Testis (tissue), 3 donors: ENCODE data around the gene DDX18. TPM values are rescaled to one million over a fixed set of nuclear protein-coding genes. Genes with fewer than 3 reads are reported as not detected.

ENCODE experiments used
- DNase-seq: peaks from one replicate; pipeline ENCODE4 v3.0.0-alpha.2; 2019
- H3K27ac ChIP-seq, 2 donors: fragments of 200-600 bp; sonication (generic); one replicate each; pipeline ENCODE4 v1.5.1; 2019
- H3K27me3 ChIP-seq: fragments of 200-600 bp; sonication (generic); one replicate; pipeline ENCODE4 v1.5.1; 2019
- H3K36me3 ChIP-seq: fragments of 200-600 bp; sonication (generic); one replicate; pipeline ENCODE4 v1.5.1; 2017; ENCODE audit warnings: low read depth; ENCODE audit errors: missing control alignments
- H3K4me1 ChIP-seq: fragments of 200-600 bp; sonication (generic); one replicate; pipeline ENCODE4 v1.5.1; 2019
- H3K4me3 ChIP-seq, 2 donors: fragments of 200-600 bp; sonication (generic); one replicate each; pipeline ENCODE4 v1.5.1; 2017 to 2019
- H3K9me3 ChIP-seq: fragments of 200-600 bp; sonication (generic); one replicate; pipeline ENCODE4 v1.5.1; 2017
- CTCF ChIP-seq, 3 experiments: fragments of 450-650 bp in 2 of 3; fragments of 200-600 bp in 1 of 3; sonication (generic) in 1 of 3; IDR thresholded peaks; one replicate each; pipeline ENCODE4 v1.5.1; 2016 to 2019; ENCODE audit warnings: antibody characterized with exemption in 3 of 3, mild to moderate bottlenecking in 2 of 3, moderate library complexity in 1 of 3
- POLR2A ChIP-seq: fragments of 450-650 bp; IDR thresholded peaks from one replicate; pipeline ENCODE4 v1.6.1; 2017; ENCODE audit warnings: antibody characterized with exemption, mild to moderate bottlenecking, moderate library complexity
- WGBS, 2 donors: methylation state at CpG; one replicate each; pipeline ENCODE4 v1.1.5; 2018; 5-methylcytosine and 5-hydroxymethylcytosine counted together
- intact Hi-C: fragments of 100-400 bp; cut with DNase I; formaldehyde crosslinking; loops from one replicate; pipeline ENCODE4 v1.15.1; 2023; ENCODE audit warnings: low total_unique reads
- polyA plus RNA-seq: library from polyadenylated mRNA; stranded (reverse); fragments of 350-450 nt; fragmentation: Illumina TruSeq; extraction: RNeasy Lipid Tissue Mini Kit (QIAGEN cat#74804); gene quantifications from one replicate; pipeline ENCODE4 v1.2.3, GENCODE V29; 2014; ENCODE audit warnings: low read depth, low replicate concordance; ENCODE audit not compliant: insufficient read depth
- total RNA-seq, 2 donors: library from RNA; depleted of rRNA; stranded (reverse); fragments of >200 nt; gene quantifications; one replicate each; pipeline ENCODE4 v1.2.3, GENCODE V29; 2016

DDX18 gene
- total and polyA plus RNA-seq, 3 donors from 2014 or later = 31.1 to 62.4 (median 50.3) TPM

GRCh38 chr2:117832332-117832731, 17.8 kb downstream of the DDX18 start:
- TF ChIP-seq POLR2A (no peak), CTCF (IDR thresholded peaks at IDR 0.05) (no peak)
- H3K4me3 ChIP-seq = no peak overlapping the region
- H3K9me3 ChIP-seq = no peaks in the 10 kb centered on the region
- WGBS, 2 donors = 77 to 82% methylated on average over 1 of the region's 1 CpG
- no peak overlapping the region for H3K27ac ChIP-seq
- no peaks in the 10 kb centered on the region for H3K36me3 ChIP-seq
- H3K4me1 ChIP-seq = peaks cover 7% of the 10 kb centered on the region
- intact Hi-C loops = loop anchor here (10.0 kb wide), 1 partner anchor 172 kb away; no protein-coding TSS in a partner anchor
- H3K27me3 ChIP-seq = no peaks in the 10 kb centered on the region
- no peak for DNase-seq

GRCh38 chr2:117832905-117833613, 18.6 kb downstream of the DDX18 start:
- 68 to 80% methylated on average over 9 of the region's 9 CpGs for WGBS, 2 donors
- H3K4me1 ChIP-seq = peaks cover 7% of the 10 kb centered on the region
- no peaks in the 10 kb centered on the region for H3K27me3 ChIP-seq
- intact Hi-C loops = loop anchor here (10.0 kb wide), 1 partner anchor 172 kb away; no protein-coding TSS in a partner anchor
- no peaks in the 10 kb centered on the region for H3K36me3 ChIP-seq
- peak; percentile 34 for DNase-seq
- no peak overlapping the region for H3K27ac ChIP-seq
- TF ChIP-seq CTCF (IDR thresholded peaks at IDR 0.05) = no peak
- H3K4me3 ChIP-seq = no peak overlapping the region
- H3K9me3 ChIP-seq = no peaks in the 10 kb centered on the region

DNA sequence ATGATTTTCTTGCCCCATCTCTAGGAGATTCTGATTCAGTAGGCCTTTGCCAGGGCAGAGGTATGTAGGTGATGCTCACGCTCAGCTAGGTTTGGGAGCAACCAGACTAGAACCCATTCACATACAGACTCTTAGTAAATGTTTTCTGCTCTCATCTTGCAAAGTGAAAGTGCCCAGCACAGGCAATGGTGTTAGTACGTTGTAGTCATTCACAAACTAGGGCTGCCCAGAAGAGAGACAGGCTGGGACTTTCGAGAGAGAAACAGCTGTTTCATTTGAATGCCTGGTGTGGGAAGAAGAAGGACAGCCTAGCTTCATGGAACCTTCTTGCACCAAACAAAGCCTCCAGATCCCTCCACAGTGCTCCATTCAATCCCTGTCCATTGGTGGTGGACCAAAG, 19.4 kb downstream of the DDX18 start:
- WGBS, 2 donors = 76 to 78% methylated on average over 3 of the region's 3 CpGs
- no peak for DNase-seq
- no peak for TF ChIP-seq CTCF (IDR thresholded peaks at IDR 0.05)
- TF ChIP-seq POLR2A = no peak
- Histone ChIP-seq H3K27me3 (no peaks in the 10 kb centered on the region), H3K4me3 (no peak overlapping the region), H3K27ac (no peak overlapping the region), H3K4me1 (peaks cover 7% of the 10 kb centered on the region), H3K9me3 (no peaks in the 10 kb centered on the region), H3K36me3 (no peaks in the 10 kb centered on the region)
- intact Hi-C loops = loop anchor here (10.0 kb wide), 1 partner anchor 171 kb away; no protein-coding TSS in a partner anchor

DNA sequence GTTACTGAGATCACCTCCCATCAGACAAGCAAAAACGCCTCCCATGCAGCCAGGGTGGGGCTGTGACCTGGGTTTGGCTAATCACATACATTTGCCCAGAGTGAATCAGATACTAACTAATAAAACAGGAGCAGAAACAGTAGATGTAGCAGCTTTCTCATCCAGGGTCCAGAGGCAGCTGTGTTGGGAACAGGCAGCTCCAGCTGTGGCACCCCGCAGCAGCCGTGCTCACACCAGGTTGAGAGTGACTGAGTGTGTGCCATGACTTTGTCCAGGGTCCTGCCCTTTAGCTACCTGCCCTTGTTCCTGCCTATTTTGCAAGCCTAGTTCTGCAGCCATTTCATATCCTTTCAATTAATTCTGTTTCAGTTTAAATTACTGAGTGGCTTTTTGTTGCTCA, 20.5 kb downstream of the DDX18 start:
- H3K4me3 ChIP-seq = no peak overlapping the region
- no peaks in the 10 kb centered on the region for H3K27me3 ChIP-seq
- TF ChIP-seq CTCF (IDR thresholded peaks at IDR 0.05) (no peak), POLR2A (no peak)
- H3K9me3 ChIP-seq = no peaks in the 10 kb centered on the region
- H3K36me3 ChIP-seq = no peaks in the 10 kb centered on the region
- WGBS, 2 donors = 56 to 79% methylated on average over 3 of the region's 3 CpGs
- intact Hi-C loops = loop anchor here (10.0 kb wide), 1 partner anchor 170 kb away; no protein-coding TSS in a partner anchor
- no peak for DNase-seq
- H3K4me1 ChIP-seq = peaks cover 7% of the 10 kb centered on the region
- no peak overlapping the region for H3K27ac ChIP-seq
